Esophagus muscularis mucosa (tissue), 4 donors: ENCODE results near the gene DIP2C.

Experiments used
- CTCF ChIP-seq, 3 experiments: fragments of 200-600 bp in 2 of 3; fragments of 450-650 bp in 1 of 3; sonication (generic) in 2 of 3; IDR thresholded peaks; one replicate each; pipeline ENCODE4 v1.5.1; 2017 to 2019; ENCODE audit warnings: antibody characterized with exemption in 3 of 3, mild to moderate bottlenecking in 2 of 3, moderate library complexity in 1 of 3
- EP300 ChIP-seq: sonication (generic); formaldehyde crosslinking; IDR thresholded peaks from one replicate; pipeline ENCODE4 v1.6.1; 2017; ENCODE audit warnings: antibody characterized with exemption
- POLR2AphosphoS5 ChIP-seq, 2 donors: sonication (generic); formaldehyde crosslinking; IDR thresholded peaks; one replicate each; pipeline ENCODE4 v1.6.1; 2017; ENCODE audit warnings: antibody characterized with exemption in 2 of 2

GRCh38 chr10:619710-620109 lies 69.8 kb downstream of the DIP2C start:
- no peak for TF ChIP-seq CTCF (IDR thresholded peaks at IDR 0.05)
- no peak for TF ChIP-seq POLR2AphosphoS5 (IDR thresholded peaks at IDR 0.05)
- no peak for TF ChIP-seq EP300
